H9 (cell line): ENCODE results near the gene WDR54. TPM values are rescaled to one million over a fixed set of nuclear protein-coding genes. Genes with fewer than 3 reads are reported as not detected.

Experiments
- DNase-seq: peaks from one replicate; pipeline ENCODE4 v3.0.0-alpha.2; 2017
- H2AFZ ChIP-seq: one replicate; pipeline ENCODE4 v1.6.1; 2013; ENCODE audit warnings: mild to moderate bottlenecking, low read length, control low read depth, moderate library complexity
- H2AK5ac ChIP-seq: 2 replicates; pipeline ENCODE4 v1.6.1; 2013; ENCODE audit warnings: low read length, control low read depth, mixed read lengths; ENCODE audit not compliant: insufficient read length
- H2BK120ac ChIP-seq: one replicate; pipeline ENCODE4 v1.6.1; 2013; ENCODE audit warnings: low read depth, mild to moderate bottlenecking, low read length, control low read depth, inconsistent platforms; ENCODE audit not compliant: poor library complexity, severe bottlenecking
- H2BK12ac ChIP-seq: 2 replicates; pipeline ENCODE4 v1.6.1; 2013; ENCODE audit warnings: low read length, control low read depth, mixed read lengths, low read depth; ENCODE audit not compliant: insufficient read length
- H2BK15ac ChIP-seq: 2 replicates; pipeline ENCODE4 v1.6.1; 2013; ENCODE audit warnings: low read depth, low read length, control low read depth
- H2BK20ac ChIP-seq: one replicate; pipeline ENCODE4 v1.6.1; 2013; ENCODE audit warnings: low read depth, mild to moderate bottlenecking, low read length, control low read depth, inconsistent platforms; ENCODE audit not compliant: poor library complexity, severe bottlenecking
- H2BK5ac ChIP-seq: 2 replicates; pipeline ENCODE4 v1.6.1; 2013; ENCODE audit warnings: low read length, control low read depth, mixed read lengths; ENCODE audit not compliant: insufficient read length
- H3K14ac ChIP-seq: 2 replicates; pipeline ENCODE4 v1.6.1; 2013; ENCODE audit warnings: low read length, control low read depth; ENCODE audit not compliant: insufficient read depth
- H3K18ac ChIP-seq: 2 replicates; pipeline ENCODE4 v1.6.1; 2013; ENCODE audit warnings: low read depth, mild to moderate bottlenecking, mixed read lengths, low read length, control low read depth; ENCODE audit not compliant: insufficient read length
- H3K23ac ChIP-seq: 2 replicates; pipeline ENCODE4 v1.6.1; 2013; ENCODE audit warnings: low read length, control low read depth, mixed read lengths, low read depth; ENCODE audit not compliant: insufficient read length
- H3K23me2 ChIP-seq: 2 replicates; pipeline ENCODE4 v1.6.1; 2013; ENCODE audit warnings: low read depth, mild to moderate bottlenecking, mixed read lengths, low read length, control low read depth; ENCODE audit not compliant: insufficient read length, poor library complexity, severe bottlenecking
- H3K27ac ChIP-seq: 2 replicates; pipeline ENCODE4 v1.5.1; 2013; ENCODE audit warnings: low read length, control low read depth, mixed read lengths, low read depth; ENCODE audit not compliant: insufficient read length
- H3K27me3 ChIP-seq: 2 replicates; pipeline ENCODE4 v1.6.1; 2013; ENCODE audit warnings: low read length, control low read depth, inconsistent platforms; ENCODE audit not compliant: insufficient read depth
- H3K4ac ChIP-seq: 2 replicates; pipeline ENCODE4 v1.6.1; 2013; ENCODE audit warnings: low read depth, mild to moderate bottlenecking, control low read depth, inconsistent platforms, low read length, moderate library complexity
- H3K4me1 ChIP-seq: 2 replicates; pipeline ENCODE4 v1.6.1; 2013; ENCODE audit warnings: low read length, control low read depth, inconsistent platforms; ENCODE audit not compliant: insufficient read depth
- H3K4me2 ChIP-seq: 2 replicates; pipeline ENCODE4 v1.6.1; 2013; ENCODE audit warnings: low read length, control low read depth, mixed read lengths; ENCODE audit not compliant: insufficient read length, insufficient read depth
- H3K56ac ChIP-seq: 2 replicates; pipeline ENCODE4 v1.6.1; 2013; ENCODE audit warnings: low read depth, mild to moderate bottlenecking, mixed read lengths, low read length, control low read depth; ENCODE audit not compliant: insufficient read length
- H3K79me1 ChIP-seq: 2 replicates; pipeline ENCODE4 v1.6.1; 2013; ENCODE audit warnings: low read depth, mild to moderate bottlenecking, moderate library complexity, low read length, control low read depth, inconsistent platforms; ENCODE audit not compliant: insufficient read depth, poor library complexity, severe bottlenecking
- H3K79me2 ChIP-seq: 2 replicates; pipeline ENCODE4 v1.6.1; 2013; ENCODE audit warnings: low read length, control low read depth, inconsistent platforms; ENCODE audit not compliant: insufficient read depth
- H3K9ac ChIP-seq: 2 replicates; pipeline ENCODE4 v1.6.1; 2013; ENCODE audit warnings: low read length, control low read depth, mixed read lengths; ENCODE audit not compliant: insufficient read length; ENCODE audit errors: extremely low read depth
- H3K9me3 ChIP-seq: one replicate; pipeline ENCODE4 v1.6.1; 2013; ENCODE audit warnings: low read depth, low read length, inconsistent platforms; ENCODE audit not compliant: control insufficient read depth
- H3T11ph ChIP-seq: one replicate; pipeline ENCODE4 v1.6.1; 2013; ENCODE audit warnings: mild to moderate bottlenecking, low read length, control low read depth, inconsistent platforms
- H4K20me1 ChIP-seq: one replicate; pipeline ENCODE4 v1.6.1; 2013; ENCODE audit not compliant: control insufficient read depth, insufficient read length, insufficient read depth
- H4K5ac ChIP-seq: 2 replicates; pipeline ENCODE4 v1.6.1; 2013; ENCODE audit warnings: low read depth, mild to moderate bottlenecking, mixed read lengths, low read length, control low read depth; ENCODE audit not compliant: insufficient read length
- H4K8ac ChIP-seq: replicated peaks from 2 replicates; pipeline ENCODE4 v1.6.1; 2013; ENCODE audit warnings: low read length, control low read depth, mixed read lengths, low read depth; ENCODE audit not compliant: insufficient read length
- H4K91ac ChIP-seq: 2 replicates; pipeline ENCODE4 v1.6.1; 2013; ENCODE audit warnings: low read depth, mild to moderate bottlenecking, moderate library complexity, mixed read lengths, low read length, control low read depth; ENCODE audit not compliant: insufficient read length
- H3K27ac Mint-ChIP-seq, 3 experiments: 2 replicates in 2 of 3; 3 replicates in 1 of 3; pipeline ENCODE4 v1.8.0; 2020 to 2021; ENCODE audit warnings: mixed read lengths in 3 of 3, mild to moderate bottlenecking in 1 of 3, moderate library complexity in 1 of 3
- H3K27me3 Mint-ChIP-seq: 2 replicates; pipeline ENCODE4 v1.8.0; 2021; ENCODE audit warnings: low read depth, mild to moderate bottlenecking, moderate library complexity, mixed read lengths
- H3K36me3 Mint-ChIP-seq, 3 experiments: 2 replicates in 2 of 3; 3 replicates in 1 of 3; pipeline ENCODE4 v1.8.0; 2020 to 2021; ENCODE audit warnings: low read depth in 3 of 3, mixed read lengths in 3 of 3; ENCODE audit not compliant: insufficient read depth in 1 of 3
- H3K4me1 Mint-ChIP-seq, 2 experiments: 2 replicates each; pipeline ENCODE4 v1.8.0; 2020; ENCODE audit warnings: mixed read lengths in 2 of 2
- H3K4me3 Mint-ChIP-seq, 2 experiments: 2 replicates in 1 of 2; 3 replicates in 1 of 2; pipeline ENCODE4 v1.8.0; 2020 to 2021; ENCODE audit warnings: mild to moderate bottlenecking in 2 of 2, mixed read lengths in 2 of 2, moderate library complexity in 1 of 2
- H3K9me3 Mint-ChIP-seq, 2 experiments: 2 replicates in 1 of 2; 3 replicates in 1 of 2; pipeline ENCODE4 v1.8.0; 2020; ENCODE audit warnings: mild to moderate bottlenecking in 2 of 2, mixed read lengths in 2 of 2, moderate library complexity in 1 of 2
- WGBS: extraction: QIAGEN DNeasy Blood & Tissue Kit; methylation state at CpG from one replicate; pipeline ENCODE4 v1.1.7; 2013; ENCODE audit warnings: missing lambda C conversion rate, low lambda C conversion rate, mixed read lengths; ENCODE audit not compliant: insufficient read length; ENCODE audit errors: extremely low coverage; 5-methylcytosine and 5-hydroxymethylcytosine counted together
- total RNA-seq: library from RNA; stranded (reverse); gene quantifications from 2 replicates; pipeline ENCODE4 v1.2.1, GENCODE V29; 2021
- TF ChIP-seq, protein P1 (sequence below): fragments of 200-600 bp; sonication (generic); conservative IDR thresholded peaks from 3 replicates; pipeline ENCODE4 v1.8.0; 2021; ENCODE audit warnings: antibody characterized with exemption, mild to moderate bottlenecking

Gene WDR54
- total RNA-seq, 1 experiment from 2014 or later: 66.4 TPM

DNA sequence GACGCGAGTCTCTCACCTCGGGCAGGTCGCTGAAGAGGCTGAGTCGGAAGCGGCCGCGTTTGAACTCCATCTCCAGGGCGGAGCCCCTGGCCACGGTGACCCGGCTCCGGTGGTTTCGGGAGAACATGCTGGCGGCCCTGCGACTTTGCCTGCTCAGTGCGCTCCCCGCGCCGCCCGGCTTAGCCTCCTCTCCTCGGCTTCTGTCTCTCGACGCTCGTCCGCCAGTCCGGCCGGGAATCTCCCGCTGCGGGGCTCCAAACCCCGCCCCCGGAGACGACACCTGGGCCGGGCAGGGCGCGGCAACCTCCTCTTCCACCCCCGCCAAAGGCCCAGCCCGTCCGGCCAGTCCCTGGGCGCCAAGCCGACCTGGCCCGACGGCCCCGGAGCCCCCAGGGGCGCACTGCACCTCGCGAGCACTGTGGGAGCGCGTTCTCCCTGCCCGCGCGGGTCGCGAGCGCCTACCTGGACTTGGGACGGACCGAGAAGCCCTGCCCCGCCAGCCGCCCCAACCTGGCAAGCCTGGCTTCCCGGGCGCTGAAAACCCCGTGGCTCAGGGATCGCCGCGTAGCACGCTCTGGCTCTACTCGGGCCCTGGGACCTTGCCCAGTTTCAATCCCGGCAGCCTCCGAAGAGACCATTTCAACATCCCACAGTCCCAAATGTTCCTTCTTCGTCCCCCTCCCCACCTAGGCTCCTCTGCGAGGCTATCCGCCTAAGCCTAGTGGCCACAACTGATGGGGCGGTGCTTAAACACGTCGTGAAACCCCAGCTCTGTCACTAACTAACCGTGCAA, 20.4 kb downstream of the WDR54 start, which contains the start of gene RTKN:
RTKN (minus strand) TSS at position 248 of the 793 bp plus-strand sequence; CDS start at position 127, 121 bp downstream.
- no peak within 1 kb of the TSS for H2BK120ac ChIP-seq
- peak within 1 kb of the TSS; percentile 48 for H3K27ac ChIP-seq
- peak within 1 kb of the TSS; percentile 63 for H3K9ac ChIP-seq
- H2BK12ac ChIP-seq: no peak within 1 kb of the TSS
- no peak within 1 kb of the TSS for H3K4ac ChIP-seq
- Mint-ChIP-seq H3K27me3 (peaks cover 20% of the 10 kb centered on the region), H3K9me3 (no peaks in the 10 kb centered on the region; a peak in 1 of 5 replicates), H3K4me3 (peak within 1 kb of the TSS; percentile 95 to 99), H3K36me3 (peaks cover 4 to 18% (median 15%) of the 10 kb centered on the region in 3 experiments), H3K4me1 (peaks cover 30 to 33% of the 10 kb centered on the region in 2 experiments), H3K27ac (peak within 1 kb of the TSS; percentile 98 to 99 (median 99))
- H3K18ac ChIP-seq: peak within 1 kb of the TSS; percentile 78
- H3K23me2 ChIP-seq: peaks cover 11% of the 10 kb centered on the region
- peak within 1 kb of the TSS; percentile 85 for H3K14ac ChIP-seq
- H2AK5ac ChIP-seq: no peak within 1 kb of the TSS
- no peak within 1 kb of the TSS for H3K56ac ChIP-seq
- H2BK5ac ChIP-seq: no peak within 1 kb of the TSS
- peaks cover 7% of the 10 kb centered on the region for H3K79me1 ChIP-seq
- TF ChIP-seq, protein P1, sequence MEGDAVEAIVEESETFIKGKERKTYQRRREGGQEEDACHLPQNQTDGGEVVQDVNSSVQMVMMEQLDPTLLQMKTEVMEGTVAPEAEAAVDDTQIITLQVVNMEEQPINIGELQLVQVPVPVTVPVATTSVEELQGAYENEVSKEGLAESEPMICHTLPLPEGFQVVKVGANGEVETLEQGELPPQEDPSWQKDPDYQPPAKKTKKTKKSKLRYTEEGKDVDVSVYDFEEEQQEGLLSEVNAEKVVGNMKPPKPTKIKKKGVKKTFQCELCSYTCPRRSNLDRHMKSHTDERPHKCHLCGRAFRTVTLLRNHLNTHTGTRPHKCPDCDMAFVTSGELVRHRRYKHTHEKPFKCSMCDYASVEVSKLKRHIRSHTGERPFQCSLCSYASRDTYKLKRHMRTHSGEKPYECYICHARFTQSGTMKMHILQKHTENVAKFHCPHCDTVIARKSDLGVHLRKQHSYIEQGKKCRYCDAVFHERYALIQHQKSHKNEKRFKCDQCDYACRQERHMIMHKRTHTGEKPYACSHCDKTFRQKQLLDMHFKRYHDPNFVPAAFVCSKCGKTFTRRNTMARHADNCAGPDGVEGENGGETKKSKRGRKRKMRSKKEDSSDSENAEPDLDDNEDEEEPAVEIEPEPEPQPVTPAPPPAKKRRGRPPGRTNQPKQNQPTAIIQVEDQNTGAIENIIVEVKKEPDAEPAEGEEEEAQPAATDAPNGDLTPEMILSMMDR: peak; percentile 20; the same call in 1 of the 3 replicates
- no peak within 1 kb of the TSS for H2BK15ac ChIP-seq
- H3K23ac ChIP-seq: no peak within 1 kb of the TSS
- H4K91ac ChIP-seq: no peak within 1 kb of the TSS
- H2AFZ ChIP-seq: peak within 1 kb of the TSS; percentile 48
- no CpG with 5 or more reads among the region's 75 CpGs for WGBS
- peak within 1 kb of the TSS; percentile 80 for H3K4me2 ChIP-seq
- no peak within 1 kb of the TSS for H3T11ph ChIP-seq
- peaks cover 3% of the 10 kb centered on the region; the same call in 1 of the 2 replicates for H3K4me1 ChIP-seq
- peaks cover 18% of the 10 kb centered on the region; the same call in 1 of the 2 replicates for H3K79me2 ChIP-seq
- H2BK20ac ChIP-seq: no peak within 1 kb of the TSS
- no peaks in the 10 kb centered on the region for H3K9me3 ChIP-seq
- no peaks in the 10 kb centered on the region for H3K27me3 ChIP-seq
- H4K8ac ChIP-seq: no peak within 1 kb of the TSS
- no peaks in the 10 kb centered on the region for H4K20me1 ChIP-seq
- peak; percentile 87 for DNase-seq
- no peak within 1 kb of the TSS for H4K5ac ChIP-seq
